Natural killer cell (primary cell): ENCODE data around the gene BEND7. TPM values are rescaled to one million over a fixed set of nuclear protein-coding genes. Genes with fewer than 3 reads are reported as not detected.

ENCODE experiments used
- ATAC-seq, 3 donors: fragments of 150-1000 bp in 2 of 3; fragments of 200-7000 bp in 1 of 3; cut with Tn5 transposase; 1 replicate in 1 of 3; 2 replicates in 2 of 3; pipeline ENCODE4 v1.10.0; 2021; ENCODE audit warnings: mild to moderate bottlenecking in 2 of 3, moderate library complexity in 2 of 3
- DNase-seq, 2 donors: peaks; one replicate each; pipeline versions ENCODE4 v3.0.0 to v3.0.0-alpha.2; 2013 to 2021; ENCODE audit warnings: mixed read lengths in 1 of 2
- H3K27ac ChIP-seq: one replicate; pipeline ENCODE4 v1.5.1; 2013; ENCODE audit warnings: mild to moderate bottlenecking, low read length
- H3K27me3 ChIP-seq: one replicate; pipeline ENCODE4 v1.6.1; 2013; ENCODE audit warnings: low read length; ENCODE audit not compliant: control insufficient read depth, insufficient read depth
- H3K36me3 ChIP-seq: one replicate; pipeline ENCODE4 v1.6.1; 2013; ENCODE audit warnings: low read length; ENCODE audit not compliant: control insufficient read depth, insufficient read depth
- H3K4me1 ChIP-seq: one replicate; pipeline ENCODE4 v1.6.1; 2013; ENCODE audit warnings: low read length; ENCODE audit not compliant: control insufficient read depth, insufficient read depth
- H3K4me3 ChIP-seq: one replicate; pipeline ENCODE4 v1.5.1; 2013; ENCODE audit warnings: low read length
- H3K9me3 ChIP-seq: one replicate; pipeline ENCODE4 v1.6.1; 2013; ENCODE audit warnings: low read length; ENCODE audit not compliant: control insufficient read depth, insufficient read depth
- H3K27ac Mint-ChIP-seq, 2 donors: one replicate each; pipeline ENCODE4 v1.8.0; 2022; ENCODE audit warnings: mild to moderate bottlenecking in 2 of 2, mixed read lengths in 2 of 2, moderate library complexity in 1 of 2
- H3K27me3 Mint-ChIP-seq, 2 donors: one replicate each; pipeline ENCODE4 v1.8.0; 2022; ENCODE audit warnings: low read depth in 2 of 2, mixed read lengths in 2 of 2
- H3K36me3 Mint-ChIP-seq: one replicate; pipeline ENCODE4 v1.8.0; 2022; ENCODE audit warnings: mixed read lengths
- H3K4me1 Mint-ChIP-seq, 2 donors: one replicate each; pipeline ENCODE4 v1.8.0; 2022; ENCODE audit warnings: mixed read lengths in 2 of 2
- H3K4me3 Mint-ChIP-seq: one replicate; pipeline ENCODE4 v1.8.0; 2022; ENCODE audit warnings: mild to moderate bottlenecking, moderate library complexity, mixed read lengths
- H3K9me3 Mint-ChIP-seq, 2 donors: one replicate each; pipeline ENCODE4 v1.8.0; 2022; ENCODE audit warnings: mixed read lengths in 2 of 2
- CTCF ChIP-seq: fragments of 200-600 bp; IDR thresholded peaks from one replicate; pipeline ENCODE4 v1.8.0; 2022; ENCODE audit warnings: antibody characterized with exemption
- WGBS: methylation state at CpG from one replicate; pipeline ENCODE4 v1.1.7; 2013; ENCODE audit warnings: missing lambda C conversion rate; ENCODE audit not compliant: insufficient coverage; 5-methylcytosine and 5-hydroxymethylcytosine counted together
- intact Hi-C: fragments of 100-400 bp; cut with micrococcal nuclease; formaldehyde crosslinking; loops from one replicate; pipeline ENCODE4 v1.14.2; 2022
- total RNA-seq, 4 donors: library from RNA; stranded (reverse); fragments of 120-200 nt in 1 of 4; gene quantifications; one replicate each; pipeline versions ENCODE4 v1.2.3 to v1.2.4, GENCODE V29; 2013 to 2022

The BEND7 gene
- total RNA-seq, 3 donors from 2014 or later (not counting 1 experiment from before 2014, with no cell fraction given), result 0.38 TPM; not detected in 2

DNA sequence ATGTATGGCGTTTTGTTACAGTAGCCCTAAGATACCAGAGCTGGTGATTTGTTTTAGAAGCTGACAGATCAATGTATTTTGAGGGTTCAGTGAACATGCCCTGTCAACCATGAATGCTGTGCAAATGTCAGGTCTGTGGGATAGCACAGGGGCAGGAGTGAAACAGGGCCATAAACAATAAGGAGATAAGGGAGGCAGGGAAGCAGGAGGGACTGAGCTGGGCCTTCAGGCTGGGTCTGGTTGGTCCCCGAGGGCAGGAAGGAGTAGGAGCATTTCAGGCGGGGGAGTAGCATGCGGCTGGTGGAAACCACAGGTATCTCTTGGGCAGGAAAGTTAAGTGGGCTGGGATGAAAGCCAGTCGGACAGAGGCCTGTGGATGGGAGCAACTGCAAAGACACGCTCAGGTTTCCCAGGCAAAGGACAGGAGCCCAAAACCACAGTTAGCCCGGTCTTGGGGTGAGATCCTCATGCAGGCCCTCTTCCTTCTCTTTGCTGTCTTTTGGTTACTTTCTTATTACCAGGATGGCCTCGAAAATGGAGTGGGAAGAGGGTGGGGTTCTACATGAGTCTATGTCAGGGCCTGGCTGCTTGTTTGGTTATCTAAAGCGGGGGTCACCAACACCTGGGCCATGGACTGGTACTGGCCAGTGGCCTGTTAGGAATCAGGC, 111.2 kb downstream of the BEND7 start:
- no peaks in the 10 kb centered on the region for H3K36me3 Mint-ChIP-seq
- H3K27ac Mint-ChIP-seq, result peak overlapping the region in 1 of 2 donors; percentile 15
- Histone ChIP-seq H3K4me1 (no peaks in the 10 kb centered on the region), H3K36me3 (no peaks in the 10 kb centered on the region), H3K27ac (no peak overlapping the region), H3K27me3 (no peaks in the 10 kb centered on the region), H3K4me3 (no peak overlapping the region), H3K9me3 (no peaks in the 10 kb centered on the region)
- H3K9me3 Mint-ChIP-seq, result no peaks in the 10 kb centered on the region
- peaks cover 0 to 11% of the 10 kb centered on the region in 2 donors for H3K27me3 Mint-ChIP-seq
- H3K4me1 Mint-ChIP-seq, result no peaks in the 10 kb centered on the region
- DNase-seq (no peak), ATAC-seq (no peak)
- no peak overlapping the region for H3K4me3 Mint-ChIP-seq
- TF ChIP-seq CTCF, result no peak
- intact Hi-C loops, result no loop called here
- 86% methylated on average over 9 of the region's 9 CpGs for WGBS

DNA sequence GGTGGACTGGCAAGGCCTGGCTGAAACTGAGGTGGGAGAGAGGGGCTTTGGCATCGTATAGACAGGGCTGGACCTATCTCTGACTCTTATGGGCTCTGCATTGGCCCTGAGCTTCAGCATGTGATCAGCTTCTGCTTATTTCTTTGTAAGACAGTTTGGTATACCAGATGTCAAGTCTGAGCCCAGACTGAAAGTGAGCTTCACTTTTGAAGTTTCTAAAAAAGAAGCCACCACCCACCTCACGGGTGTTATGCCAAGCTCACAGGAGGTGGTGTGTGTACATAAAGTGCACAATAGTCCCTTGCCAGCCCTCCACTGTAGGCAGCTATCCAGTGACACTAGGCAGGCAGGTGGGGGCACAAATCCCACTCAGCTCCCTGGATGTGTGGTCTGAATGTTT, 112.1 kb downstream of the BEND7 start:
- Histone ChIP-seq H3K27me3 (no peaks in the 10 kb centered on the region), H3K4me1 (no peaks in the 10 kb centered on the region), H3K9me3 (no peaks in the 10 kb centered on the region), H3K36me3 (no peaks in the 10 kb centered on the region), H3K27ac (no peak overlapping the region), H3K4me3 (no peak overlapping the region)
- no peak overlapping the region for H3K4me3 Mint-ChIP-seq
- ATAC-seq (no peak), DNase-seq (no peak)
- intact Hi-C loops, result no loop called here
- no peak for TF ChIP-seq CTCF
- no peaks in the 10 kb centered on the region for H3K9me3 Mint-ChIP-seq
- H3K27ac Mint-ChIP-seq, result no peak overlapping the region
- peaks cover 0 to 8% of the 10 kb centered on the region in 2 donors for H3K27me3 Mint-ChIP-seq
- H3K4me1 Mint-ChIP-seq, result no peaks in the 10 kb centered on the region
- H3K36me3 Mint-ChIP-seq, result no peaks in the 10 kb centered on the region
- 81% methylated on average over 1 of the region's 2 CpGs for WGBS

- Histone ChIP-seq H3K9me3 (no peaks in the 10 kb centered on the region), H3K36me3 (no peaks in the 10 kb centered on the region), H3K27ac (no peak overlapping the region), H3K4me3 (no peak overlapping the region), H3K4me1 (no peaks in the 10 kb centered on the region), H3K27me3 (no peaks in the 10 kb centered on the region)
- 87% methylated on average over 2 of the region's 2 CpGs for WGBS
- Mint-ChIP-seq H3K4me3 (no peak overlapping the region), H3K27me3 (peaks cover 0 to 8% of the 10 kb centered on the region in 2 donors), H3K36me3 (no peaks in the 10 kb centered on the region), H3K9me3 (no peaks in the 10 kb centered on the region), H3K27ac (no peak overlapping the region), H3K4me1 (no peaks in the 10 kb centered on the region)
- intact Hi-C loops, result no loop called here
- no peak for TF ChIP-seq CTCF
- DNase-seq (no peak), ATAC-seq (no peak)
These were observed 114.0 kb downstream of the BEND7 start for GRCh38 chr10:13414855-13415254.

DNA sequence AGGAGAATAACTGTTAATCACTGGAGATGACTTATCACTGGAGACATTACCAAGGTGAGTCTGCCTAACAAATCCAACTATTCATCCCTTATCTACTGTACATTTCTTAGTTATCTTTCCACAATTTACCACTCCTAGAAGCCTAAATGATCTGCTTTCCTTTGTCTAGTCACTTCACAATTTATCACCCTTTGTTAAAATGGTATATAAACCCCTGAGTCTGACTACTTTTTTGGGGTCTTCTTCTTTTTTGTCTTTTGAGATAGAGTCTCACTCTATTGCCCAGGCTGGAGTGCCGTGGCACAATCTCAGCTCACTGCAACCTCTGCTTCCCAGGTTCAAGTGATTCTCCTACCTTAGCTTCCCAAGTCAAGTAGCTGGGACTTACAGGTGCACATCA, 114.7 kb downstream of the BEND7 start:
- H3K27ac ChIP-seq, result no peak overlapping the region
- ATAC-seq (no peak), DNase-seq (no peak)
- no peak overlapping the region for H3K4me3 ChIP-seq
- Mint-ChIP-seq H3K9me3 (no peaks in the 10 kb centered on the region), H3K36me3 (no peaks in the 10 kb centered on the region), H3K27me3 (peaks cover 0 to 8% of the 10 kb centered on the region in 2 donors), H3K4me3 (no peak overlapping the region), H3K27ac (no peak overlapping the region), H3K4me1 (no peaks in the 10 kb centered on the region)
- WGBS, result 79% methylated on average over 1 of the region's 1 CpG
- no peaks in the 10 kb centered on the region for H3K36me3 ChIP-seq
- intact Hi-C loops, result no loop called here
- H3K9me3 ChIP-seq, result no peaks in the 10 kb centered on the region
- TF ChIP-seq CTCF, result no peak
- H3K4me1 ChIP-seq, result no peaks in the 10 kb centered on the region
- H3K27me3 ChIP-seq, result no peaks in the 10 kb centered on the region
